ENCODE measurements around the gene RIT1.

RIT1 gene

DNA sequence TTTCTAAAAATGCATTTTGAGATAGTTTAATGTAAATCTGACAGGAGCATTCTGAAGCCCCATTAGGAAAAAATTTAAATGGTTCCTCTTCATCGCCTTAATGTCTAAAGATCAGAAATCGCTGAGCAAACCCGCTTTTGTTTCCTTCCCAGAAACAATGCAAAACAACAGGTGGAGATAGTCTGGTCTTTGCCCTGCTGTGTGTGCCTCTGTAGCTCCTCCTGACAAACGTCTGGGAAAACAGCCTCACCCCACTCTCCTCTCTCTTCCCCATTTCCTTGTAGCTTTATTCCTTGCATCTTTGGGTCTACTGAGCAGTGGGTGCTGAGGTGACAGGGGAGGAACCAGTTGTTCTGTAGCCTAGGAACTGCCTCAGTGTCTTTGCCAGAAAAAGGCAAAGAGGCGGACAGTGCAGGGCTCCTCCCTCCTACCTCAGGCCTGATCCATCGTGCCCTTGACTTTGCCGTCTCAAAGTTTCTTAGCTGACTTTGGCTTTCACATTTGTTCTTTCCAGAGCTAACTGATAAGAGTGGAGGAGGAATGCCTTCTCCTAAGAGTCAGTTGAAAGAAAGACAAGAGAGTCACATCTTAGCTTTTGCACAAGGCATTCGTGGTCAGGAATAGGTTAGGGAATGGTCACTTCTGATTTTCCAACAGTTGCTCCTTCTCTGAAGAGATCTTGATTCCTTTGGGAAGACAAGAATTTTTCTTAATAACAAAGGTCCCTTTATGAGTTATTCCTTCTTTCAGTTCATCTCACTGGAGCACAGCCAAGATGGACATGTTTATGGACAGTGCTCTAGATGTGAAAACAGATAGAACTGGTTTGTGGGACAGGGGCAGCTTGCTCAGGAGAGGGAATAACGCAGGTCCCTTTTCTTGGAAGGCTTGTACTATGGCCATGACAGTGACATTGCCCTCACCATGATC lies 26.9 kb downstream of the RIT1 start:
- no peak overlapping the region for H3K27ac ChIP-seq (ENCODE audit: low read depth, low read length)
- H3K9me2 ChIP-seq (replicated peaks; ENCODE audit: insufficient read depth, low read length): no peaks in the 10 kb centered on the region
- H2AFZ ChIP-seq (ENCODE audit: low read depth, low read length, severe bottlenecking): no peak overlapping the region
- no peak overlapping the region for H3K4me2 ChIP-seq (ENCODE audit: low read depth, low read length, poor library complexity, severe bottlenecking)
- no peaks in the 10 kb centered on the region for H3K36me3 ChIP-seq (ENCODE audit: low read length)
- H4K20me1 ChIP-seq (ENCODE audit: low read depth, low read length): no peaks in the 10 kb centered on the region
- no peak overlapping the region for H3K4me3 ChIP-seq (ENCODE audit: insufficient read depth, low read length, poor library complexity, severe bottlenecking)
- H3K79me2 ChIP-seq (ENCODE audit: insufficient read depth, low read length): no peaks in the 10 kb centered on the region
- no peaks in the 10 kb centered on the region for H3K9me3 ChIP-seq (ENCODE audit: insufficient read depth, low read length)
- no peak overlapping the region for H3K9ac ChIP-seq (ENCODE audit: low read length)
- H3K27me3 ChIP-seq (ENCODE audit: low read length): no peaks in the 10 kb centered on the region
- no peak for TF ChIP-seq EZH2phosphoT487 (conservative IDR thresholded peaks at IDR 0.05; ENCODE audit: low read length)
- TF ChIP-seq, protein P1, sequence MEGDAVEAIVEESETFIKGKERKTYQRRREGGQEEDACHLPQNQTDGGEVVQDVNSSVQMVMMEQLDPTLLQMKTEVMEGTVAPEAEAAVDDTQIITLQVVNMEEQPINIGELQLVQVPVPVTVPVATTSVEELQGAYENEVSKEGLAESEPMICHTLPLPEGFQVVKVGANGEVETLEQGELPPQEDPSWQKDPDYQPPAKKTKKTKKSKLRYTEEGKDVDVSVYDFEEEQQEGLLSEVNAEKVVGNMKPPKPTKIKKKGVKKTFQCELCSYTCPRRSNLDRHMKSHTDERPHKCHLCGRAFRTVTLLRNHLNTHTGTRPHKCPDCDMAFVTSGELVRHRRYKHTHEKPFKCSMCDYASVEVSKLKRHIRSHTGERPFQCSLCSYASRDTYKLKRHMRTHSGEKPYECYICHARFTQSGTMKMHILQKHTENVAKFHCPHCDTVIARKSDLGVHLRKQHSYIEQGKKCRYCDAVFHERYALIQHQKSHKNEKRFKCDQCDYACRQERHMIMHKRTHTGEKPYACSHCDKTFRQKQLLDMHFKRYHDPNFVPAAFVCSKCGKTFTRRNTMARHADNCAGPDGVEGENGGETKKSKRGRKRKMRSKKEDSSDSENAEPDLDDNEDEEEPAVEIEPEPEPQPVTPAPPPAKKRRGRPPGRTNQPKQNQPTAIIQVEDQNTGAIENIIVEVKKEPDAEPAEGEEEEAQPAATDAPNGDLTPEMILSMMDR (IDR thresholded peaks at IDR 0.05; ENCODE audit: insufficient read depth, low read length, poor library complexity, severe bottlenecking): no peak
- H3F3A ChIP-seq (ENCODE audit: insufficient read depth): no peaks in the 10 kb centered on the region

DNA sequence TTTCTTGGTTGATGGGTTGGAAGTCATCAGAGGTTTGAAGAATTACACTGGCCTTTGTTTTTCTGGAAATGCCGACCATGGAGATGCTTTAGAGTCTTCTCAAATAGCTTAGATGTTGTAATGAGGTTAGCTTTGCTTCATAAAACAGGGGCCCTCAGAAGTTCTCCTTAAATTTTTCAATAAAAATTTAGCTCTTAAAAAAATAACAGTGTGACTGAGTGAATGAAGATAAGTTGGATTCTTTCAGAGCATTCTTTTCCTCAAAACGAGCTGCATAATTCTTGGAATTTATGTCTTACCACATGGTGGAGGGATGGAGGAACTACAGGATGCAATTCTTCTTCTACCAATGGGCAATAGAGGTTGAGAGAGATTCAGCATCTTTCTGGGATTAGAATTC lies 28.4 kb downstream of the RIT1 start:
- H3K79me2 ChIP-seq (ENCODE audit: insufficient read depth, low read length): no peaks in the 10 kb centered on the region
- H2AFZ ChIP-seq (ENCODE audit: low read depth, low read length, severe bottlenecking): no peak overlapping the region
- H3K9me2 ChIP-seq (replicated peaks; ENCODE audit: insufficient read depth, low read length): no peaks in the 10 kb centered on the region
- no peaks in the 10 kb centered on the region for H3K27me3 ChIP-seq (ENCODE audit: low read length)
- H3K4me3 ChIP-seq (ENCODE audit: insufficient read depth, low read length, poor library complexity, severe bottlenecking): no peak overlapping the region
- H4K20me1 ChIP-seq (ENCODE audit: low read depth, low read length): no peaks in the 10 kb centered on the region
- no peak overlapping the region for H3K9ac ChIP-seq (ENCODE audit: low read length)
- H3K4me2 ChIP-seq (ENCODE audit: low read depth, low read length, poor library complexity, severe bottlenecking): no peak overlapping the region
- no peaks in the 10 kb centered on the region for H3K36me3 ChIP-seq (ENCODE audit: low read length)
- H3K9me3 ChIP-seq (ENCODE audit: insufficient read depth, low read length): no peaks in the 10 kb centered on the region
- no peaks in the 10 kb centered on the region for H3F3A ChIP-seq (ENCODE audit: insufficient read depth)
- TF ChIP-seq, protein P1 (IDR thresholded peaks at IDR 0.05; ENCODE audit: insufficient read depth, low read length, poor library complexity, severe bottlenecking): no peak
- no peak for TF ChIP-seq EZH2phosphoT487 (conservative IDR thresholded peaks at IDR 0.05; ENCODE audit: low read length)
- no peak overlapping the region for H3K27ac ChIP-seq (ENCODE audit: low read depth, low read length)

DNA sequence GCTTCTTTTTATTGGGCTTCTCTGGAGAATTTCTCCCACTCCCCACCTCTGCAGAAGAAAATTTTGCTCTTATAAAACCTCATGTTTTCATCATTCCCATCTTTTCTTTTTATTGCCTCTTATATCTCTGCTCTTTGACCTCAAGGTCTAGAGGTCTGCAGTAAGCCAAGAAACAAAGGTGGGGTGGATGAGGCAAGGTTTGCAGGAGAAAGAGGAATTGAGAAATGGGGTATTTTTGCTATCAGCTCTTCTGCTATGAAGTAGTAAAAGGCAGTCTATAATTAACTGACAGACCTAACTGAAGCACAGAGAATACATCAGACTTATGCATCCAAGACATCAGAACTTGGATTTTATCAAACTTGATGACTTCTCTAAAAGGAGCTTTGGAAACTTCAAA lies 28.9 kb downstream of the RIT1 start:
- H3K27me3 ChIP-seq (ENCODE audit: low read length): no peaks in the 10 kb centered on the region
- no peaks in the 10 kb centered on the region for H3K9me2 ChIP-seq (replicated peaks; ENCODE audit: insufficient read depth, low read length)
- no peaks in the 10 kb centered on the region for H3F3A ChIP-seq (ENCODE audit: insufficient read depth)
- no peak overlapping the region for H3K27ac ChIP-seq (ENCODE audit: low read depth, low read length)
- no peaks in the 10 kb centered on the region for H4K20me1 ChIP-seq (ENCODE audit: low read depth, low read length)
- H3K79me2 ChIP-seq (ENCODE audit: insufficient read depth, low read length): no peaks in the 10 kb centered on the region
- TF ChIP-seq, protein P1 (IDR thresholded peaks at IDR 0.05; ENCODE audit: insufficient read depth, low read length, poor library complexity, severe bottlenecking): no peak
- TF ChIP-seq EZH2phosphoT487 (conservative IDR thresholded peaks at IDR 0.05; ENCODE audit: low read length): no peak
- H3K4me2 ChIP-seq (ENCODE audit: low read depth, low read length, poor library complexity, severe bottlenecking): no peak overlapping the region
- H2AFZ ChIP-seq (ENCODE audit: low read depth, low read length, severe bottlenecking): no peak overlapping the region
- no peak overlapping the region for H3K9ac ChIP-seq (ENCODE audit: low read length)
- H3K36me3 ChIP-seq (ENCODE audit: low read length): no peaks in the 10 kb centered on the region
- no peaks in the 10 kb centered on the region for H3K9me3 ChIP-seq (ENCODE audit: insufficient read depth, low read length)
- H3K4me3 ChIP-seq (ENCODE audit: insufficient read depth, low read length, poor library complexity, severe bottlenecking): no peak overlapping the region

Measured in SU-DHL-6 (cell line).